SK-N-SH treated with all-trans-retinoic acid at 6 μM for 48 hours (cell line): Measurements from ENCODE around the gene ACLY.

Experiments
- ATAC-seq: fragments of 200-7000 bp; cut with Tn5 transposase; 3 replicates; pipeline ENCODE4 v1.9.1; 2020; ENCODE audit warnings: mild to moderate bottlenecking, moderate library complexity
- ARNTL ChIP-seq: fragments of 450-650 bp; formaldehyde crosslinking; IDR thresholded peaks from 2 replicates; pipeline ENCODE4 v1.5.0; 2020; ENCODE audit warnings: low read depth, mild to moderate bottlenecking, moderate library complexity, borderline replicate concordance
- BACH2 ChIP-seq: fragments of 250-450 bp; sonication (Bioruptor Pico); IDR thresholded peaks from 2 replicates; pipeline ENCODE4 v1.9.0; 2021; ENCODE audit warnings: mild to moderate bottlenecking, borderline replicate concordance
- CREB5 ChIP-seq: fragments of 250-450 bp; sonication (Bioruptor Pico); IDR thresholded peaks from 2 replicates; pipeline ENCODE4 v1.5.1; 2020; ENCODE audit warnings: low read depth, mild to moderate bottlenecking, moderate library complexity
- CSDC2 ChIP-seq: fragments of 250-450 bp; sonication (Bioruptor Pico); IDR thresholded peaks from 2 replicates; pipeline ENCODE4 v1.5.0; 2020; ENCODE audit warnings: mild to moderate bottlenecking, moderate library complexity
- CSRNP3 ChIP-seq: fragments of 250-450 bp; sonication (Bioruptor Pico); IDR thresholded peaks from 2 replicates; pipeline ENCODE4 v1.5.1; 2021; ENCODE audit warnings: mild to moderate bottlenecking, moderate library complexity
- ESRRG ChIP-seq: fragments of 250-450 bp; sonication (Bioruptor Pico); IDR thresholded peaks from 2 replicates; pipeline ENCODE4 v1.6.1; 2021; ENCODE audit warnings: mild to moderate bottlenecking
- ISL1 ChIP-seq: fragments of 250-450 bp; sonication (Bioruptor Pico); IDR thresholded peaks from 2 replicates; pipeline ENCODE4 v2.1.2; 2022; ENCODE audit warnings: mild to moderate bottlenecking, moderate library complexity
- OSR1 ChIP-seq: fragments of 250-450 bp; sonication (Bioruptor Pico); IDR thresholded peaks from 2 replicates; pipeline ENCODE4 v1.8.0; 2022; ENCODE audit warnings: moderate library complexity, mild to moderate bottlenecking, inconsistent platforms
- PATZ1 ChIP-seq: fragments of 250-450 bp; sonication (Bioruptor Pico); IDR thresholded peaks from 2 replicates; pipeline ENCODE4 v1.8.0; 2020; ENCODE audit warnings: mild to moderate bottlenecking, moderate library complexity, borderline replicate concordance
- PPARA ChIP-seq: fragments of 250-450 bp; sonication (Bioruptor Pico); IDR thresholded peaks from 2 replicates; pipeline ENCODE4 v1.5.0; 2020; ENCODE audit warnings: mild to moderate bottlenecking, borderline replicate concordance
- SNAI2 ChIP-seq: fragments of 250-450 bp; sonication (Bioruptor Pico); IDR thresholded peaks from 2 replicates; pipeline ENCODE4 v1.5.0; 2020; ENCODE audit warnings: mild to moderate bottlenecking, moderate library complexity
- TCF4 ChIP-seq: fragments of 250-450 bp; sonication (Bioruptor Pico); IDR thresholded peaks from 2 replicates; pipeline ENCODE4 v1.8.0; 2021; ENCODE audit warnings: mild to moderate bottlenecking, moderate library complexity, borderline replicate concordance
- TOX ChIP-seq: fragments of 250-450 bp; sonication (Bioruptor Pico); IDR thresholded peaks from 2 replicates; pipeline ENCODE4 v1.8.0; 2021; ENCODE audit warnings: mild to moderate bottlenecking, moderate library complexity, borderline replicate concordance
- TSHZ2 ChIP-seq: fragments of 250-450 bp; sonication (Bioruptor Pico); IDR thresholded peaks from 2 replicates; pipeline ENCODE4 v1.5.0; 2020; ENCODE audit warnings: mild to moderate bottlenecking, moderate library complexity
- ZFP3 ChIP-seq: fragments of 250-450 bp; sonication (Bioruptor Pico); IDR thresholded peaks from 2 replicates; pipeline ENCODE4 v1.5.0; 2020; ENCODE audit warnings: mild to moderate bottlenecking, moderate library complexity
- ZFP30 ChIP-seq: fragments of 450-650 bp; formaldehyde crosslinking; IDR thresholded peaks from 2 replicates; pipeline ENCODE4 v1.5.0; 2022; ENCODE audit warnings: mild to moderate bottlenecking, moderate library complexity
- ZNF565 ChIP-seq: fragments of 450-650 bp; formaldehyde crosslinking; conservative IDR thresholded peaks from 2 replicates; pipeline ENCODE4 v1.5.0; 2020; ENCODE audit warnings: low read depth, mild to moderate bottlenecking, moderate library complexity
- ZNF70 ChIP-seq: fragments of 450-650 bp; formaldehyde crosslinking; IDR thresholded peaks from 2 replicates; pipeline ENCODE4 v1.5.0; 2020; ENCODE audit warnings: mild to moderate bottlenecking, moderate library complexity
- ZNF8 ChIP-seq: fragments of 450-650 bp; formaldehyde crosslinking; IDR thresholded peaks from 2 replicates; pipeline ENCODE4 v1.5.0; 2020; ENCODE audit warnings: mild to moderate bottlenecking, moderate library complexity

ACLY gene

GRCh38 chr17:41948762-41949460, 30.2 kb upstream of the ACLY start:
- no peak for ATAC-seq

GRCh38 chr17:41944943-41945342, 26.2 kb upstream of the ACLY start:
- ATAC-seq: no peak
- TF ChIP-seq CREB5 (CRISPR knock-in tag) (no peak), SNAI2 (CRISPR knock-in tag) (no peak), ZNF565 (CRISPR knock-in tag) (no peak), OSR1 (CRISPR knock-in tag) (no peak)

More at GRCh38 chr17:41948762-41949460, 30.2 kb upstream of the ACLY start:
- TF ChIP-seq ZFP30 (CRISPR knock-in tag) (no peak), ZNF8 (CRISPR knock-in tag) (no peak), BACH2 (CRISPR knock-in tag) (no peak), TCF4 (CRISPR knock-in tag) (no peak), TSHZ2 (CRISPR knock-in tag) (no peak), ZFP3 (CRISPR knock-in tag) (no peak), SNAI2 (CRISPR knock-in tag) (no peak), ZNF70 (CRISPR knock-in tag) (no peak), PPARA (CRISPR knock-in tag) (no peak), ZNF565 (CRISPR knock-in tag) (no peak)

GRCh38 chr17:41943492-41943891, 24.7 kb upstream of the ACLY start:
- TF ChIP-seq TCF4 (CRISPR knock-in tag) (no peak), ZNF70 (CRISPR knock-in tag) (no peak), PPARA (CRISPR knock-in tag) (no peak), ESRRG (CRISPR knock-in tag) (no peak), ZFP30 (CRISPR knock-in tag) (no peak), CSDC2 (CRISPR knock-in tag) (no peak), ZNF8 (CRISPR knock-in tag) (no peak), BACH2 (CRISPR knock-in tag) (no peak), ISL1 (CRISPR knock-in tag) (no peak), ZFP3 (CRISPR knock-in tag) (no peak), PATZ1 (CRISPR knock-in tag) (no peak), TOX (CRISPR knock-in tag) (no peak), CSRNP3 (CRISPR knock-in tag) (no peak), OSR1 (CRISPR knock-in tag) (no peak), ARNTL (no peak), SNAI2 (CRISPR knock-in tag) (no peak), ZNF565 (CRISPR knock-in tag) (no peak), CREB5 (CRISPR knock-in tag) (no peak)
- no peak for ATAC-seq
